Pancreas (tissue), 10 donors: ENCODE measurements around the gene ANAPC7. TPM values are rescaled to one million over a fixed set of nuclear protein-coding genes. Genes with fewer than 3 reads are reported as not detected.

Experiments
- ATAC-seq, 4 donors: fragments of 200-7000 bp; cut with Tn5 transposase; one replicate each; pipeline versions ENCODE4 v1.8.0 to v1.9.1; 2020; ENCODE audit warnings: mild to moderate bottlenecking in 4 of 4, moderate library complexity in 4 of 4
- DNase-seq, 6 donors: peaks; one replicate each; pipeline ENCODE4 v3.0.0-alpha.2; 2020
- FAIRE-seq: peaks from 2 replicates; lab custom pipeline; 2012; peaks lifted over from hg19 to GRCh38; lab: Jason Lieb, UNC
- H3K27ac ChIP-seq, 4 donors: fragments of 200-600 bp; sonication (generic); 1 replicate in 3 of 4; 2 replicates in 1 of 4; pipeline versions ENCODE4 v1.5.0 to v1.8.0; 2020
- H3K27me3 ChIP-seq, 4 donors: fragments of 200-600 bp; one replicate each; pipeline ENCODE4 v1.8.0; 2021
- H3K36me3 ChIP-seq, 3 donors: fragments of 200-600 bp; sonication (generic) in 1 of 3; one replicate each; pipeline versions ENCODE4 v1.5.0 to v1.8.0; 2020 to 2021
- H3K4me1 ChIP-seq, 3 donors: fragments of 200-600 bp; one replicate each; pipeline ENCODE4 v1.8.0; 2021
- H3K4me3 ChIP-seq, 4 donors: fragments of 200-600 bp; sonication (generic) in 2 of 4; one replicate each; pipeline versions ENCODE4 v1.5.0 to v1.8.0; 2020 to 2021
- H3K9me3 ChIP-seq, 4 donors: fragments of 200-600 bp; one replicate each; pipeline ENCODE4 v1.8.0; 2021
- CTCF ChIP-seq, 4 donors: fragments of 200-600 bp; sonication (generic) in 3 of 4; IDR thresholded peaks; one replicate each; pipeline versions ENCODE4 v1.5.0 to v1.8.0; 2021; ENCODE audit warnings: antibody characterized with exemption in 4 of 4
- WGBS, 2 donors: extraction: QIAGEN DNeasy Blood & Tissue Kit; methylation state at CpG; one replicate each; pipeline ENCODE4 v1.1.7; 2013; 5-methylcytosine and 5-hydroxymethylcytosine counted together
- intact Hi-C, 3 donors: fragments of 100-400 bp; cut with DNase I; formaldehyde crosslinking; loops; one replicate each; pipeline versions ENCODE4 v1.11.1 to v1.14.2; 2022
- polyA plus RNA-seq, 2 donors: library from polyadenylated mRNA; stranded (reverse); fragments of 200-250 nt; gene quantifications; one replicate each; pipeline ENCODE4 v1.2.3, GENCODE V29; 2013
- total RNA-seq, 6 donors: library from RNA; stranded (reverse); fragmentation: NEBNext Ultra II Directional in 4 of 6; extraction: Animal tissue kit (Norgen Biotek cat#: 25700) in 4 of 6; gene quantifications; one replicate each; pipeline versions ENCODE4 v1.2.1 to v1.2.4, GENCODE V29; 2021 to 2023
- donor health status: healthy with polysubstance abuse.
- donor health status: DM: no; HTN: no; CAD: no; lungs with moderate emphysema.
- donor health status: DM: no; HTN: no; CAD: no.
- donor health status: control.
- donor health status: control.
- donor health status: Bipolar disorder and iron deficiency.
- donor health status: DM: yes; HTN: yes; CAD: no.
- donor health status: DM: no; HTN: no; CAD: no.
- donor health status: DM: no; HTN: no; CAD: no.
- donor health status: DM: yes; HTN: yes; CAD: no.

ANAPC7 gene
- total and polyA plus RNA-seq, 8 donors: 9.7 to 35.1 (median 16.4) TPM

- Histone ChIP-seq H3K27me3 (no peaks in the 10 kb centered on the region), H3K36me3 (peaks cover 24 to 85% (median 56%) of the 10 kb centered on the region in 3 donors), H3K4me1 (no peaks in the 10 kb centered on the region), H3K4me3 (no peak overlapping the region), H3K9me3 (no peaks in the 10 kb centered on the region), H3K27ac (peak overlapping the region in 1 of 4 donors; percentile 48)
- ATAC-seq: peak in 3 of 4 donors; percentile 56 to 75 (median 72)
- no peak for FAIRE-seq
- no peak for TF ChIP-seq CTCF (IDR thresholded peaks at IDR 0.05)
- DNase-seq: no peak
- intact Hi-C loops: no loop called here
- 68 to 72% methylated on average over 11 of the region's 11 CpGs for WGBS, 2 donors
These were observed 58.3 kb downstream of the ANAPC7 start for GRCh38 chr12:110345176-110345661.

- no peak overlapping the region for H3K27ac ChIP-seq
- ATAC-seq: no peak
- 91 to 96% methylated on average over 11 of the region's 11 CpGs for WGBS, 2 donors
- no peak for FAIRE-seq
- H3K27me3 ChIP-seq: no peaks in the 10 kb centered on the region
- H3K4me3 ChIP-seq: no peak overlapping the region
- peaks cover under 1 to 4% (median 3%) of the 10 kb centered on the region in 3 donors for H3K4me1 ChIP-seq
- no peak for TF ChIP-seq CTCF (IDR thresholded peaks at IDR 0.05)
- no peaks in the 10 kb centered on the region for H3K9me3 ChIP-seq
- peaks cover 24 to 85% (median 56%) of the 10 kb centered on the region in 3 donors for H3K36me3 ChIP-seq
- DNase-seq: no peak
- intact Hi-C loops: no loop called here
These were observed 58.9 kb downstream of the ANAPC7 start for GRCh38 chr12:110344657-110345056.

- ATAC-seq (no peak), DNase-seq (no peak), FAIRE-seq (no peak)
- Histone ChIP-seq H3K4me1 (peaks cover 8 to 11% (median 9%) of the 10 kb centered on the region in 3 donors), H3K27ac (no peak overlapping the region), H3K36me3 (peaks cover 24 to 84% (median 59%) of the 10 kb centered on the region in 3 donors), H3K4me3 (no peak overlapping the region), H3K9me3 (no peaks in the 10 kb centered on the region), H3K27me3 (no peaks in the 10 kb centered on the region)
- no peak for TF ChIP-seq CTCF (IDR thresholded peaks at IDR 0.05)
- WGBS, 2 donors: 91 to 92% methylated on average over 9 of the region's 9 CpGs
- intact Hi-C loops: no loop called here
These were observed 59.6 kb downstream of the ANAPC7 start for GRCh38 chr12:110343736-110344555.

GRCh38 chr12:110343114-110343513 lies 60.4 kb downstream of the ANAPC7 start:
- ATAC-seq: no peak
- no peak for TF ChIP-seq CTCF (IDR thresholded peaks at IDR 0.05)
- Histone ChIP-seq H3K27ac (no peak overlapping the region), H3K9me3 (no peaks in the 10 kb centered on the region), H3K4me3 (no peak overlapping the region), H3K36me3 (peaks cover 27 to 83% (median 61%) of the 10 kb centered on the region in 3 donors), H3K4me1 (peaks cover 10 to 14% (median 12%) of the 10 kb centered on the region in 3 donors), H3K27me3 (no peaks in the 10 kb centered on the region)
- DNase-seq: no peak
- no peak for FAIRE-seq
- WGBS, 2 donors: 88 to 89% methylated on average over 5 of the region's 5 CpGs
- intact Hi-C loops: no loop called here

GRCh38 chr12:110342157-110342556 lies 61.4 kb downstream of the ANAPC7 start:
- Histone ChIP-seq H3K4me1 (peaks cover 10 to 14% (median 12%) of the 10 kb centered on the region in 3 donors), H3K27ac (no peak overlapping the region), H3K27me3 (no peaks in the 10 kb centered on the region), H3K9me3 (no peaks in the 10 kb centered on the region), H3K4me3 (no peak overlapping the region), H3K36me3 (peaks cover 27 to 83% (median 55%) of the 10 kb centered on the region in 3 donors)
- DNase-seq (no peak), FAIRE-seq (no peak), ATAC-seq (no peak)
- intact Hi-C loops: no loop called here
- TF ChIP-seq CTCF (IDR thresholded peaks at IDR 0.05): no peak
- 89 to 94% methylated on average over 15 of the region's 15 CpGs for WGBS, 2 donors
